ENCODE measurements around the gene CDH9.

CDH9 gene

DNA sequence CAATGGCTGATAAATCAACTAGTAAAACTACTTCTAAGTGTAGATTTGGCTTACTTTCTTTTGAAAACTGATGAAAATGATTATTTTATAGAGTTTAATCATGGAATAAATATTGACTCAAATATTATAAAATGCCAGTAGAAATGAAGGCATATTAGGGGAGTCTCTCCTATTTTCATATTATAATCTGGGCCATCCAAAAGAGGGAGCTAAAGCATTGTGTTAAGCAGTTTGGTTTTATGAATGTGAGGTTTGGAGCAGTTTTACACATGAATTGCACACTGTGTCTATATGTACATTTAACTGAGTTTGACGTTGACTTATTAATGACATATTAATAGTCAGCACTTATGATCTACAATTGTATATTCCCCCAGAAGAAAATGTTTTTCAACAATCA, 17.4 kb downstream of the CDH9 start:
- no peak overlapping the region for H3K4me3 ChIP-seq (replicated peaks; ENCODE audit: low read depth, low read length)
- TF ChIP-seq, protein P1, sequence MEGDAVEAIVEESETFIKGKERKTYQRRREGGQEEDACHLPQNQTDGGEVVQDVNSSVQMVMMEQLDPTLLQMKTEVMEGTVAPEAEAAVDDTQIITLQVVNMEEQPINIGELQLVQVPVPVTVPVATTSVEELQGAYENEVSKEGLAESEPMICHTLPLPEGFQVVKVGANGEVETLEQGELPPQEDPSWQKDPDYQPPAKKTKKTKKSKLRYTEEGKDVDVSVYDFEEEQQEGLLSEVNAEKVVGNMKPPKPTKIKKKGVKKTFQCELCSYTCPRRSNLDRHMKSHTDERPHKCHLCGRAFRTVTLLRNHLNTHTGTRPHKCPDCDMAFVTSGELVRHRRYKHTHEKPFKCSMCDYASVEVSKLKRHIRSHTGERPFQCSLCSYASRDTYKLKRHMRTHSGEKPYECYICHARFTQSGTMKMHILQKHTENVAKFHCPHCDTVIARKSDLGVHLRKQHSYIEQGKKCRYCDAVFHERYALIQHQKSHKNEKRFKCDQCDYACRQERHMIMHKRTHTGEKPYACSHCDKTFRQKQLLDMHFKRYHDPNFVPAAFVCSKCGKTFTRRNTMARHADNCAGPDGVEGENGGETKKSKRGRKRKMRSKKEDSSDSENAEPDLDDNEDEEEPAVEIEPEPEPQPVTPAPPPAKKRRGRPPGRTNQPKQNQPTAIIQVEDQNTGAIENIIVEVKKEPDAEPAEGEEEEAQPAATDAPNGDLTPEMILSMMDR (IDR thresholded peaks at IDR 0.05; ENCODE audit: insufficient read depth, low read length, poor library complexity, severe bottlenecking), result no peak
- H3K27me3 ChIP-seq (replicated peaks; ENCODE audit: control insufficient read depth, insufficient read depth, low read length), result no peaks in the 10 kb centered on the region
- H3K36me3 ChIP-seq (ENCODE audit: control insufficient read depth, insufficient read depth, low read length), result no peaks in the 10 kb centered on the region
- DNase-seq (ENCODE audit: extremely low read depth, insufficient read length), result no peak

DNA sequence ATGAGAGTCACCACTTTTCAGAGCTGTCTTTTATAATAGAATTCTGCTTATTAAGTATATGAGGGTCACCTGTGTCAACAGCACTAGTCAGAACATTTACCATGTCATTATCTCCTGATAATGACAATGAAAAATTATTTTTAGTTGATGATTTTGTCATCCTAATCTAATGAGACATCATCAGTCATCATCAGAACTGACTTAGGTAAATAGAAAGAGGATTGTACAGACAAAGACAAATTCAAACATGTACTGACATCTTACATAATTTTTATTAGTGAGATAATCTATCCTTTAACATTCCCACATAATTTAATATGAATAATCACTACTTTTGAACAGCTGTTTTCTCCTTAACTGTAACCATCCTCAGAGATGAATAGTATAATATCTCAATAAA, 22.6 kb downstream of the CDH9 start:
- no peaks in the 10 kb centered on the region for H3K27me3 ChIP-seq (replicated peaks; ENCODE audit: control insufficient read depth, insufficient read depth, low read length)
- TF ChIP-seq, protein P1 (IDR thresholded peaks at IDR 0.05; ENCODE audit: insufficient read depth, low read length, poor library complexity, severe bottlenecking), result no peak
- H3K4me3 ChIP-seq (replicated peaks; ENCODE audit: low read depth, low read length), result no peak overlapping the region
- no peak for DNase-seq (ENCODE audit: extremely low read depth, insufficient read length)
- no peaks in the 10 kb centered on the region for H3K36me3 ChIP-seq (ENCODE audit: control insufficient read depth, insufficient read depth, low read length)

DNA sequence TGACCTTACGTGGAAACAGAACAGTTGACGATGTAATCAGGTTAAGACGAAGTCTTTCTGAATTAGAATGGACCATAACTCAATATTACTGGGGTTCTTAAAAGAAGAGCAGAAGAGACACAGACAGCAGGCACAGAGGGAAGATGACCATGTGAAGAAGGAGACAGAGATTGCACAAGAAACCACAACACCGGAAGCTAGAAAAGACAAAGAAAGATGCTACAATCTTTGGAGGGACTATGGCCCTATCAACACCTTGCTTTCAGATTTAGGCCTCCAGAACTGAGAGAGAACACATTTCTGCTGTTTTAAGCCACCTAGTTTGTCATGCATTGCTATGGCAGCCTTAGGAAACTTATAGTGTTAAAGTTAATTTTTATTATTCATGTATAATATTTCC, 27.1 kb downstream of the CDH9 start:
- TF ChIP-seq, protein P1 (IDR thresholded peaks at IDR 0.05; ENCODE audit: insufficient read depth, low read length, poor library complexity, severe bottlenecking), result no peak
- Histone ChIP-seq H3K27me3 (replicated peaks; ENCODE audit: control insufficient read depth, insufficient read depth, low read length) (no peaks in the 10 kb centered on the region), H3K4me3 (replicated peaks; ENCODE audit: low read depth, low read length) (no peak overlapping the region), H3K36me3 (ENCODE audit: control insufficient read depth, insufficient read depth, low read length) (no peaks in the 10 kb centered on the region)
- DNase-seq (ENCODE audit: extremely low read depth, insufficient read length), result no peak

DNA sequence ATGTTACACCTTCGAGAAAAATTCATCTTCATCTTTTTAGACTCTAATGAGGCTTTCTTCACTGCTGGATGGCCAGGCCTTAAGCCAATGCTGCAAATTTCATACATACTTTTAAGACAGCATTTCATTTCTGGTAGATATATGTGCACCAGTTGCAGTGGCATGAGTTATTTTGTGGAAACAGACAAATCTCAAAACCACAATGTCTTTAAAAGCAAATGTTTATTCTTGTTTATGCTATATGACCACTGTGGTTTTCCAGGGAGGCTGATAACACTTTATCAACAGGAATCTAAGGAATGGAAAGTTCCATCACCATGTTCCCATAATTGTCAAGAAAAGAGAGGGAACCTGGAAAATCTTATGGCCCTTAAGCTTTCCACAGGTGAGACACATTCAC, 27.7 kb downstream of the CDH9 start:
- DNase-seq (ENCODE audit: extremely low read depth, insufficient read length), result no peak
- Histone ChIP-seq H3K36me3 (ENCODE audit: control insufficient read depth, insufficient read depth, low read length) (no peaks in the 10 kb centered on the region), H3K27me3 (replicated peaks; ENCODE audit: control insufficient read depth, insufficient read depth, low read length) (no peaks in the 10 kb centered on the region), H3K4me3 (replicated peaks; ENCODE audit: low read depth, low read length) (no peak overlapping the region)
- TF ChIP-seq, protein P1 (IDR thresholded peaks at IDR 0.05; ENCODE audit: insufficient read depth, low read length, poor library complexity, severe bottlenecking), result no peak

DNA sequence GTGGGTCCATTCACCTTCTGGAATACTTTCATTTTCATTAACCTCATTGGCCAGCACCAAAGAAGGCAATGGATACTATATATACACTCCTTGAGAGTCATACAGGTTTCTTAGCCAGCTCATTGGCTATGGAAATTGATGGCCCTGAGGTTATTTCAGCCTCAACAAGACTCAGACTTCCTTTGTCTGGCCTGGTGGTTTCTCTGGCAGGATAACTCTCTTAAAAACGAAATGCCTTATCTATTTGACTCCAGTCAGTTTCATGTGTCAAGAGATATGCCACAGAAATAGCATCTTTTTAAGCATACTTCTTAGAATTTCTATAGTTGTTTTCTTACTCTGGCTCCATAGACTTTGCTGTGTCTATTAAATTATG, 28.9 kb downstream of the CDH9 start:
- Histone ChIP-seq H3K36me3 (ENCODE audit: control insufficient read depth, insufficient read depth, low read length) (no peaks in the 10 kb centered on the region), H3K27me3 (replicated peaks; ENCODE audit: control insufficient read depth, insufficient read depth, low read length) (no peaks in the 10 kb centered on the region), H3K4me3 (replicated peaks; ENCODE audit: low read depth, low read length) (no peak overlapping the region)
- no peak for DNase-seq (ENCODE audit: extremely low read depth, insufficient read length)
- TF ChIP-seq, protein P1 (IDR thresholded peaks at IDR 0.05; ENCODE audit: insufficient read depth, low read length, poor library complexity, severe bottlenecking), result no peak

Data from GM06990 (cell line).